Endothelial cell (in vitro differentiated cells): Measurements from ENCODE around the gene IGSF9B. TPM values are rescaled to one million over a fixed set of nuclear protein-coding genes. Genes with fewer than 3 reads are reported as not detected.

ENCODE experiments used
- DNase-seq: peaks from one replicate; pipeline ENCODE4 v3.0.0; 2021; ENCODE audit warnings: low spot score
- H3K27ac Mint-ChIP-seq: one replicate; pipeline ENCODE4 v1.8.0; 2021; ENCODE audit warnings: mixed read lengths, inconsistent platforms; ENCODE audit not compliant: unreplicated experiment
- H3K27me3 Mint-ChIP-seq: one replicate; pipeline ENCODE4 v1.8.0; 2021; ENCODE audit warnings: mild to moderate bottlenecking, moderate library complexity, mixed read lengths, inconsistent platforms; ENCODE audit not compliant: unreplicated experiment
- H3K36me3 Mint-ChIP-seq: one replicate; pipeline ENCODE4 v1.8.0; 2021; ENCODE audit warnings: mild to moderate bottlenecking, low read depth, mixed read lengths, inconsistent platforms; ENCODE audit not compliant: unreplicated experiment
- H3K4me1 Mint-ChIP-seq: one replicate; pipeline ENCODE4 v1.8.0; 2021; ENCODE audit warnings: mild to moderate bottlenecking, mixed read lengths, inconsistent platforms; ENCODE audit not compliant: unreplicated experiment
- H3K4me3 Mint-ChIP-seq: one replicate; pipeline ENCODE4 v1.8.0; 2021; ENCODE audit warnings: mild to moderate bottlenecking, mixed read lengths, inconsistent platforms; ENCODE audit not compliant: unreplicated experiment
- H3K9me3 Mint-ChIP-seq: one replicate; pipeline ENCODE4 v1.8.0; 2021; ENCODE audit warnings: mixed read lengths, inconsistent platforms; ENCODE audit not compliant: unreplicated experiment
- CTCF ChIP-seq: fragments of 200-600 bp; sonication (generic); IDR thresholded peaks from one replicate; pipeline ENCODE4 v1.5.0; 2021; ENCODE audit warnings: antibody characterized with exemption; ENCODE audit not compliant: unreplicated experiment
- total RNA-seq: library from RNA; stranded (reverse); fragmentation: NEBNext Ultra II Directional; extraction: Animal tissue kit (Norgen Biotek cat#: 25700); gene quantifications from one replicate; pipeline ENCODE4 v1.2.1, GENCODE V29; 2021; ENCODE audit not compliant: unreplicated experiment

IGSF9B gene
- total RNA-seq, 1 donor from 2014 or later: 6.6 TPM

- no peaks in the 10 kb centered on the region for H3K9me3 Mint-ChIP-seq
- no peak for TF ChIP-seq CTCF
- H3K36me3 Mint-ChIP-seq: peaks cover 9% of the 10 kb centered on the region
- peaks cover 7% of the 10 kb centered on the region for H3K27me3 Mint-ChIP-seq
- H3K4me3 Mint-ChIP-seq: no peak overlapping the region
- H3K4me1 Mint-ChIP-seq: peaks cover 12% of the 10 kb centered on the region
- no peak for DNase-seq
- H3K27ac Mint-ChIP-seq: no peak overlapping the region
Observed at GRCh38 chr11:133922078-133922870, 34.5 kb downstream of the IGSF9B start.

GRCh38 chr11:133921513-133921912 lies 35.3 kb downstream of the IGSF9B start:
- Mint-ChIP-seq H3K9me3 (no peaks in the 10 kb centered on the region), H3K4me1 (peaks cover 14% of the 10 kb centered on the region), H3K36me3 (peaks cover 9% of the 10 kb centered on the region), H3K4me3 (peak overlapping the region; percentile 2), H3K27me3 (peaks cover 6% of the 10 kb centered on the region), H3K27ac (no peak overlapping the region)
- no peak for DNase-seq
- TF ChIP-seq CTCF: no peak

GRCh38 chr11:133921026-133921425 lies 35.7 kb downstream of the IGSF9B start:
- Mint-ChIP-seq H3K9me3 (no peaks in the 10 kb centered on the region), H3K36me3 (peaks cover 9% of the 10 kb centered on the region)

GRCh38 chr11:133920109-133920990 lies 36.4 kb downstream of the IGSF9B start:
- peaks cover 9% of the 10 kb centered on the region for H3K36me3 Mint-ChIP-seq
- DNase-seq: no peak
- no peak overlapping the region for H3K27ac Mint-ChIP-seq
- H3K9me3 Mint-ChIP-seq: no peaks in the 10 kb centered on the region
- TF ChIP-seq CTCF: no peak
- H3K4me3 Mint-ChIP-seq: no peak overlapping the region
- peaks cover 14% of the 10 kb centered on the region for H3K4me1 Mint-ChIP-seq
- peaks cover 6% of the 10 kb centered on the region for H3K27me3 Mint-ChIP-seq

More at GRCh38 chr11:133921026-133921425, 35.7 kb downstream of the IGSF9B start:
- no peak for TF ChIP-seq CTCF
- no peak for DNase-seq
- Mint-ChIP-seq H3K27me3 (peaks cover 6% of the 10 kb centered on the region), H3K4me1 (peaks cover 14% of the 10 kb centered on the region), H3K27ac (no peak overlapping the region), H3K4me3 (no peak overlapping the region)
